ENCODE measurements around the gene ARFGEF2. TPM values are rescaled to one million over a fixed set of nuclear protein-coding genes. Genes with fewer than 3 reads are reported as not detected.
A peak's percentile ranks its signal among the peaks of the same experiment; 100 is the strongest.
"Not testable (repeated sequence)": the region's sequence is repeated elsewhere in the genome, so short reads cannot be mapped to it uniquely, and the experiment has no call there.

ARFGEF2 gene
- total and polyA plus RNA-seq, 7 donors, result 7.8 to 36.1 (median 22.8) TPM

DNA sequence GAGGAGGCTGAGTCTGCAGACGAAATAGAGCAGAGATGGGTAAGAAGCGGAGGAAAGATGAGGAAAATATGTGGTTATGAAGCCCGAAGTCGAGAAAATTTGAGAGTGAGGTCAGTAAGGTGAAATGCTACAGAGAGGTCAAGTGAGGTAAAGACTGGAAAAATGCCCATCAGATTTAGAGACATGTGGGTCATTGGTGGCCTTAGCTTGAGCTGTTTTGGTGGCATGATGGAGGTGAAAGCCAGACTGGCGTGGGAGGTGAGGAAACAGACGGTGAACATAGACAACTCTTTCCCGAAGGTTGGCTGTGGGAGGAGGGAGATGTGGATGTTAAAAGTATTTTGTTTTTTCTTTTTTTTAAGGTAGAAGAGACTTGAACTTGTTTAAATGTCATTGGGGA is 9.4 kb downstream of the ARFGEF2 start:
- no peaks in the 10 kb centered on the region for H3K9me3 ChIP-seq
- peaks cover 29% of the 10 kb centered on the region for H3K4me1 ChIP-seq
- intact Hi-C loops (cut with DNase I), result no loop called here
- no peaks in the 10 kb centered on the region for H3K36me3 ChIP-seq (ENCODE audit: insufficient read depth in 1 of 2, low read depth in 1 of 2)
- ATAC-seq (no peak), DNase-seq (no peak)
- TF ChIP-seq, protein P1, sequence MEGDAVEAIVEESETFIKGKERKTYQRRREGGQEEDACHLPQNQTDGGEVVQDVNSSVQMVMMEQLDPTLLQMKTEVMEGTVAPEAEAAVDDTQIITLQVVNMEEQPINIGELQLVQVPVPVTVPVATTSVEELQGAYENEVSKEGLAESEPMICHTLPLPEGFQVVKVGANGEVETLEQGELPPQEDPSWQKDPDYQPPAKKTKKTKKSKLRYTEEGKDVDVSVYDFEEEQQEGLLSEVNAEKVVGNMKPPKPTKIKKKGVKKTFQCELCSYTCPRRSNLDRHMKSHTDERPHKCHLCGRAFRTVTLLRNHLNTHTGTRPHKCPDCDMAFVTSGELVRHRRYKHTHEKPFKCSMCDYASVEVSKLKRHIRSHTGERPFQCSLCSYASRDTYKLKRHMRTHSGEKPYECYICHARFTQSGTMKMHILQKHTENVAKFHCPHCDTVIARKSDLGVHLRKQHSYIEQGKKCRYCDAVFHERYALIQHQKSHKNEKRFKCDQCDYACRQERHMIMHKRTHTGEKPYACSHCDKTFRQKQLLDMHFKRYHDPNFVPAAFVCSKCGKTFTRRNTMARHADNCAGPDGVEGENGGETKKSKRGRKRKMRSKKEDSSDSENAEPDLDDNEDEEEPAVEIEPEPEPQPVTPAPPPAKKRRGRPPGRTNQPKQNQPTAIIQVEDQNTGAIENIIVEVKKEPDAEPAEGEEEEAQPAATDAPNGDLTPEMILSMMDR (IDR thresholded peaks at IDR 0.05), result no peak
- no peak overlapping the region for H3K27ac ChIP-seq
- WGBS, 3 donors, result 75 to 79% (median 76%) methylated on average over 7 of the region's 7 CpGs
- no peak overlapping the region for H3K4me3 ChIP-seq
- no peaks in the 10 kb centered on the region for H3K27me3 ChIP-seq (ENCODE audit: insufficient read depth in 3 of 3, low read length in 2 of 3)

DNA sequence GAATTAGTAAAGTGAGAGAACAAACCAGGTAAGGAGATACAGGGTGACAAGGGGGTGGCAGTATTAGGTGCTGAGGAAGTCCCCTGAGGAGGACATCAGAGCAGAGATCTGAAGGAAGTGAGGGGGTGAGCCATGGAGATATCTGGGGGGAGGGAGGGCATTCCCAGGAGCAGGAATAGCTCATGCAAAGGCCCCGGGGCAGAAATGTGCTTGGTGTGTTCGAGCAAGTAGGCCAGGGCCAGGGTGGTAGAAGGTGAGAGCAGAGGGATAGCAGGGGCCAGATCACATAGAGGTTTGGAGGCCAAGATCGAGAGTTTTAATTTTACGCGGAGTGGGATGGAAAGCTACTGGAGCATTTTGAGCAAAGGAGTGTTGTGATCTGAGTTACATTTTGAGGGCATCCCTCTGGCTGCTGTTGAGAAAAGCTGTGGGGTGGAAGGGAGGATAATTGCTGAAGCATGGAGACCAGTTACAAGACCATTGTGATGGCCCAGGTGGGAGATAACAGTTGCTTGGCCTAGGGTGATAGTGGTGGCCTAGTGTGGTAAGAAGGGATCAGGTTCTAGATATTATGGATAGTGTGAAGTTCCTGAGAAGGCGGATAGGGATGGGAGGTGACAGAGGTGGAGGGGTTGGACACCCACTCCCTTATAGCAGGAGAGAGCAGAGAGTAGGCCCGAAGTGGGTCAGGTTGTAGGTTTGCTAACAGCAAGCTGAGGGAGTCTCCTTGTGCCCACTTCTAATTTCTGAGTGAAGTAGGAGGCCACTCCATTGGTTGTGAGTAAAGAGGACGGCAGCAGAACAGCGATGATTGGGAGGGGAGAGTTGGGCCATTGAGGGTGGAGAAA is 10.2 kb downstream of the ARFGEF2 start:
- Histone ChIP-seq H3K36me3 (ENCODE audit: insufficient read depth in 1 of 2, low read depth in 1 of 2) (no peaks in the 10 kb centered on the region), H3K27ac (no peak overlapping the region), H3K9me3 (no peaks in the 10 kb centered on the region), H3K4me3 (no peak overlapping the region), H3K27me3 (ENCODE audit: insufficient read depth in 3 of 3, low read length in 2 of 3) (no peaks in the 10 kb centered on the region), H3K4me1 (peaks cover 22% of the 10 kb centered on the region)
- TF ChIP-seq, protein P1 (IDR thresholded peaks at IDR 0.05), result no peak
- intact Hi-C loops (cut with DNase I), result no loop called here
- WGBS, 3 donors, result 95 to 96% (median 95%) methylated on average over 9 of the region's 9 CpGs
- DNase-seq (no peak), ATAC-seq (peak in 2 of 4 donors; percentile 10 to 26)

DNA sequence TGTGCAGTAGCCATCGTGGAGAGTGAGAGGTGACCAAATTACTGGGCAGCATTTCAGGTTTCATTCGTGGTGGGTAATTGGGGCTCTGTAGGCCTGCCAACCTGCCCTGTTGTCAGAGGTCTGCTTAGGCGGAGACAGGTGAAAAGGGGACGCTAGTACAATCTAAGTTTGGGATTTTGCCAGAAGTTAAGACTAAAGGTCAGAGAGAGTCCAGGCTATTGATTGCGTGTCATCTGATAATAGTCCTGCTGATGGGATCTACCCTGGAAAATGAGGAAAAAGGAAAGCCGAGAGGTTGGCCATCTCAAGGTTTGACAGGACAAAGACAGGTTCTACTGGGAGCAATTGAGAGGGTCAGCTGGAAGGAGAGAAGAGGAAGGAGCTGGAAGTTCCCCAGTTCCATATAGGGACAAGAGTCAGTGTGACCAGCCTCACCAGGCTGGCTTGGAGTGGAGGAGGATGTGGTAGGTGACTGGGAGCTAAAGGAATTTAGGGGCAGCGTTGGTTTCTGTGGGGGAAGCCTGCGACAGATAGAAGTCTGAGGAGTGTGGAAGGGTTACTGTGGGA is 10.9 kb downstream of the ARFGEF2 start:
- intact Hi-C loops (cut with DNase I), result no loop called here
- H3K4me1 ChIP-seq, result peaks cover 27% of the 10 kb centered on the region

DNA sequence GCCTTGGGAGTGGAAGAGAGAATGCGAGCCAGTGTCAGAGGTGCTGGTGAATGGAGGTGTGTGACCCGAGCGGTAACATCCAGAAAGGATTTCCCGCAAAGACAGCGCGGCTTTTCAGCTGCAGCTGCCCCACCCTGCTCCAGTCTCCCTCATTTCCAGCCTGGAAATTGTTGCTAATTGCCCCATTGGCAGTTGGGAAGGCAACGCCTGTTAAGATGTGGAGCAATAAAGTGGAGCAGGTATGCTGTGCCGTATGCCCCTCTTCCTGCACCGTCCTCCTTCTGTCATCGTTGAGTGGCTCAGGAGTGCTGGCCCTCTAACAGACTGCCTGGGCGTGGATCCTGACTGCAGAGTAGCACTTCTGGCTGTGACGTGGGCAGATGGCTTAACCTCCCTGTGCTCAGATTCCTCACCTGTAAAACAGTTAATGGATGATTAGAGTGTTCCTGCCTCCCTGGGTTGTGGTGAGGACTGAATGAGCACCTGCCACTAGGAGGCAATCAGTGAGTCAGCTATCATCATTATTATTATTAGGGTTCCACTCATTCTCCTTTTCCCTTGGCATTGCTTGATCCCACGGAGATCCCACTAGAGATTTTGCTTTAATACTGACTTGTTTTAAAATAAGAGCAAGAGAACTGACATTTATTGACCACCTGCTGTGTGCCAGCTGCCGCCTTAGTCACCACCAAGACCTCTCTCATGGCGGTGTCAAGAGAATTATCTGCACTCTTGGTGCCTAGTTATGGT is 11.7 kb downstream of the ARFGEF2 start:
- H3K27ac ChIP-seq, result no peak overlapping the region
- no peaks in the 10 kb centered on the region for H3K27me3 ChIP-seq (ENCODE audit: insufficient read depth in 3 of 3, low read length in 2 of 3)
- DNase-seq (no peak), ATAC-seq (peak in 3 of 4 donors; percentile 23 to 34 (median 26))
- TF ChIP-seq, protein P1 (IDR thresholded peaks at IDR 0.05), result no peak
- H3K36me3 ChIP-seq (ENCODE audit: insufficient read depth in 1 of 2, low read depth in 1 of 2), result no peaks in the 10 kb centered on the region
- H3K4me3 ChIP-seq, result no peak overlapping the region
- H3K4me1 ChIP-seq, result peaks cover 25% of the 10 kb centered on the region
- 76 to 83% (median 77%) methylated on average over 15 of the region's 15 CpGs for WGBS, 3 donors
- H3K9me3 ChIP-seq, result no peaks in the 10 kb centered on the region
- intact Hi-C loops (cut with DNase I), result no loop called here

More for the DNA sequence above, 10.9 kb downstream of the ARFGEF2 start:
- no peaks in the 10 kb centered on the region for H3K27me3 ChIP-seq (ENCODE audit: insufficient read depth in 3 of 3, low read length in 2 of 3)
- ATAC-seq (peak in 3 of 4 donors; percentile 8 to 43 (median 14)), DNase-seq (no peak)
- H3K36me3 ChIP-seq (ENCODE audit: insufficient read depth in 1 of 2, low read depth in 1 of 2), result no peaks in the 10 kb centered on the region
- no peak overlapping the region for H3K4me3 ChIP-seq
- no peaks in the 10 kb centered on the region for H3K9me3 ChIP-seq
- no peak overlapping the region for H3K27ac ChIP-seq
- 68 to 82% (median 70%) methylated on average over 8 of the region's 8 CpGs for WGBS, 3 donors
- TF ChIP-seq, protein P1 (IDR thresholded peaks at IDR 0.05), result no peak

DNA sequence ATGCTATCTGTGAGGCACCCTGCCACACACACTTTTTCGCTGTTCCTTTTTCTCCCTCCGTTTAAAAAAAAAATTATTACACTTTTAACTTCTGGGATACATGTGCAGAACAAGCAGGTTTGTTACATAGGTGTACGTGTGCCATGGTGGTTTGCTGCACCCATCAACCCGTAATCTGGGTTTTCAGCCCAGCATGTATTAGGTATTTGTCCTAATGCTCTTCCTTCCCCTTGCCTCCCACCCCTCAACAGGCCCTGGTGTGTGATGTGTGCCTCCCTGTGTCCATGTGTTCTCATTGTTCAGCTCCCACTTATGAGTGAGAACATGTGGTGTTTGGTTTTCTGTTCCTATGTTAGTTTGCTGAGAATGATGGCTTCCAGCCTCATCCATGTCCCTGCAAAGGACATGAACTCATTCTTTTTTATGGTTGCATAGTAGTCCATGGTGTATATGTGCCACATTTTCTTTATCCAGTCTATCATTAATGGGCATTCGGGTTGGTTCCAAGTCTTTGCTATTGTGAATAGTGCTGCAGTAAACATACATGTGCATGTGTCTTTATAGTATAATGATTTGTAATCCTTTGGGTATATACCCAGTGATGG is 12.9 kb downstream of the ARFGEF2 start:
- peaks cover 16% of the 10 kb centered on the region for H3K4me1 ChIP-seq
- H3K27me3 ChIP-seq (ENCODE audit: insufficient read depth in 3 of 3, low read length in 2 of 3); intact Hi-C loops (cut with DNase I); H3K9me3 ChIP-seq; H3K27ac ChIP-seq; H3K4me3 ChIP-seq; ATAC-seq; DNase-seq; H3K36me3 ChIP-seq (ENCODE audit: insufficient read depth in 1 of 2, low read depth in 1 of 2): not testable (repeated sequence)
- WGBS, 3 donors, result 96 to 97% (median 97%) methylated on average over 5 of the region's 5 CpGs

DNA sequence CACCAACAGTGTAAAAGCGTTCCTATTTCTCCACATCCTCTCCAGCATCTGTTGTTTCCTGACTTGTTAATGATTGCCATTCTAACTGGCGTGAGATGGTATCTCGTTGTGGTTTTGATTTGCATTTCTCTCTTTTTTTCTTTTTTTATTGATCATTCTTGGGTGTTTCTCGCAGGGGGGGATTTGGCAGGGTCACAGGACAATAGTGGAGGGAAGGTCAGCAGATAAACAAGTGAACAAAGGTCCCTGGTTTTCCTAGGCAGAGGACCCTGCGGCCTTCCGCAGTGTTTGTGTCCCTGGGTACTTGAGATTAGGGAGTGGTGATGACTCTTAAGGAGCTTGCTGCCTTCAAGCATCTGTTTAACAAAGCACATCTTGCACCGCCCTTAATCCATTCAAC is 13.5 kb downstream of the ARFGEF2 start:
- 91 to 96% (median 91%) methylated on average over 4 to 6 of the region's 7 CpGs for WGBS, 3 donors
- H3K9me3 ChIP-seq; DNase-seq; H3K36me3 ChIP-seq (ENCODE audit: insufficient read depth in 1 of 2, low read depth in 1 of 2); intact Hi-C loops (cut with DNase I); H3K27ac ChIP-seq; H3K4me3 ChIP-seq; H3K27me3 ChIP-seq (ENCODE audit: insufficient read depth in 3 of 3, low read length in 2 of 3); ATAC-seq: not testable (repeated sequence)
- peaks cover 10% of the 10 kb centered on the region for H3K4me1 ChIP-seq

DNA sequence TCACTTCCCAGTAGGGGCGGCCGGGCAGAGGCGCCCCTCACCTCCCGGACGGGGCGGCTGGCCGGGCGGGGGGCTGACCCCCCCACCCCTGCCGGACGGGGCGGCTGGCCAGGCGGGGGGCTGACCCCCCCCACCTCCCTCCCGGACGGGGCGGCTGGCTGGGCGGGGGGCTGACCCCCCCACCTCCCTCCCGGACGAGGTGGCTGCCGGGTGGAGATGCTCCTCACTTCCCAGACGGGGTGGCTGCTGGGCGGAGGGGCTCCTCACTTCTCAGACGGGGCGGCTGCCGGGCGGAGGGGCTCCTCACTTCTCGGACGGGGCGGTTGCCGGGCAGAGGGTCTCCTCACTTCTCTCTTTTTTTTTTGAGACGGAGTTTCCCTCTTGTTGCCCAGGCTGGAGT is 14.7 kb downstream of the ARFGEF2 start:
- H3K36me3 ChIP-seq (ENCODE audit: insufficient read depth in 1 of 2, low read depth in 1 of 2); H3K27ac ChIP-seq; intact Hi-C loops (cut with DNase I); DNase-seq; H3K4me3 ChIP-seq; H3K4me1 ChIP-seq; ATAC-seq; H3K9me3 ChIP-seq; H3K27me3 ChIP-seq (ENCODE audit: insufficient read depth in 3 of 3, low read length in 2 of 3): not testable (repeated sequence)
- WGBS, 3 donors, result 96 to 100% (median 100%) methylated on average over 3 to 23 of the region's 30 CpGs
